ENCODE measurements around the gene SASH1.

- TF ChIP-seq CTCF (IDR thresholded peaks at IDR 0.05; ENCODE audit: low read depth, low read length, poor library complexity, severe bottlenecking) (no peak), EZH2phosphoT487 (IDR thresholded peaks at IDR 0.05; ENCODE audit: borderline replicate concordance, low read length) (no peak)
These were observed 55.6 kb downstream of the SASH1 start for GRCh38 chr6:148398244-148398643.

Measured in DOHH2 (cell line).